Measurements from ENCODE around the gene VAV3. TPM values are rescaled to one million over a fixed set of nuclear protein-coding genes. Genes with fewer than 3 reads are reported as not detected.
"Not testable (repeated sequence)": the region's sequence is repeated elsewhere in the genome, so short reads cannot be mapped to it uniquely, and the experiment has no call there.

VAV3 gene
- total and polyA plus RNA-seq, 8 donors = 7.1 to 21.4 (median 12.8) TPM

- WGBS, 2 donors = 71 to 74% methylated on average over 4 of the region's 4 CpGs
- Histone ChIP-seq H3K9me3 (no peaks in the 10 kb centered on the region), H3K4me3 (no peak overlapping the region), H3K27ac (no peak overlapping the region), H3K27me3 (no peaks in the 10 kb centered on the region), H3K4me1 (peaks cover 0 to 3% (median 0%) of the 10 kb centered on the region in 3 donors), H3K36me3 (no peaks in the 10 kb centered on the region)
- TF ChIP-seq CTCF (IDR thresholded peaks at IDR 0.05) = no peak
- ATAC-seq (no peak), FAIRE-seq (no peak), DNase-seq (no peak)
- intact Hi-C loops (cut with DNase I) = no loop called here
Observed at GRCh38 chr1:107740579-107740978, 224.4 kb downstream of the VAV3 start.

- 41 to 49% methylated on average over 2 of the region's 2 CpGs for WGBS, 2 donors
- FAIRE-seq = no peak
- DNase-seq = no peak
- no peaks in the 10 kb centered on the region for H3K36me3 ChIP-seq
- no peaks in the 10 kb centered on the region for H3K27me3 ChIP-seq
- intact Hi-C loops (cut with DNase I) = no loop called here
- no peak for ATAC-seq
- no peaks in the 10 kb centered on the region for H3K9me3 ChIP-seq
- no peak for TF ChIP-seq CTCF (IDR thresholded peaks at IDR 0.05)
- peaks cover 0 to 3% (median 0%) of the 10 kb centered on the region in 3 donors for H3K4me1 ChIP-seq
- H3K27ac ChIP-seq = peak overlapping the region in 1 of 4 donors; percentile 17
- H3K4me3 ChIP-seq = no peak overlapping the region
Observed at GRCh38 chr1:107739651-107740050, 225.3 kb downstream of the VAV3 start.

- TF ChIP-seq CTCF (IDR thresholded peaks at IDR 0.05) = no peak
- peak overlapping the region in 1 of 4 donors; percentile 17 for H3K27ac ChIP-seq
Observed at GRCh38 chr1:107739201-107739600, 225.8 kb downstream of the VAV3 start.

GRCh38 chr1:107733401-107733800 is 231.6 kb downstream of the VAV3 start:
- H3K4me1 ChIP-seq; H3K9me3 ChIP-seq; H3K27ac ChIP-seq; H3K27me3 ChIP-seq; FAIRE-seq; DNase-seq; H3K4me3 ChIP-seq; intact Hi-C loops (cut with DNase I); ATAC-seq; H3K36me3 ChIP-seq: not testable (repeated sequence)
- WGBS, 2 donors = 68 to 76% methylated on average over 7 of the region's 7 CpGs

More at GRCh38 chr1:107739201-107739600, 225.8 kb downstream of the VAV3 start:
- DNase-seq (no peak), FAIRE-seq (no peak), ATAC-seq (peak in 3 of 4 donors; percentile 17 to 63 (median 54))
- intact Hi-C loops (cut with DNase I) = no loop called here
- Histone ChIP-seq H3K4me3 (no peak overlapping the region), H3K9me3 (no peaks in the 10 kb centered on the region), H3K4me1 (peaks cover 0 to 3% (median 0%) of the 10 kb centered on the region in 3 donors), H3K36me3 (no peaks in the 10 kb centered on the region), H3K27me3 (no peaks in the 10 kb centered on the region)
- WGBS, 2 donors = 42 to 46% methylated on average over 4 of the region's 4 CpGs

- ATAC-seq (peak in 1 of 4 donors; percentile 53), DNase-seq (no peak), FAIRE-seq (no peak)
- 64 to 77% methylated on average over 2 of the region's 2 CpGs for WGBS, 2 donors
- H3K9me3 ChIP-seq = no peaks in the 10 kb centered on the region
- intact Hi-C loops (cut with DNase I) = no loop called here
- no peak for TF ChIP-seq CTCF (IDR thresholded peaks at IDR 0.05)
- H3K27ac ChIP-seq = no peak overlapping the region
- no peak overlapping the region for H3K4me3 ChIP-seq
- H3K36me3 ChIP-seq = no peaks in the 10 kb centered on the region
- no peaks in the 10 kb centered on the region for H3K27me3 ChIP-seq
- H3K4me1 ChIP-seq = no peaks in the 10 kb centered on the region
Observed at GRCh38 chr1:107727866-107728265, 237.1 kb downstream of the VAV3 start.

Data from pancreas (tissue), 10 donors.